GM23248 (cell line): ENCODE data around the gene RAMP1. TPM values are rescaled to one million over a fixed set of nuclear protein-coding genes. Genes with fewer than 3 reads are reported as not detected.

ENCODE experiments used
- DNase-seq: peaks from one replicate; pipeline ENCODE4 v3.0.0-alpha.2; 2015
- H2AFZ ChIP-seq: fragments of 200-600 bp; sonication (generic); 2 replicates; pipeline ENCODE4 v1.6.1; 2016; ENCODE audit warnings: antibody characterized with exemption
- H3F3A ChIP-seq: fragments of 200-600 bp; sonication (generic); 2 replicates; pipeline ENCODE4 v1.6.1; 2016; ENCODE audit warnings: mild to moderate bottlenecking, antibody characterized with exemption, mixed run types; ENCODE audit not compliant: insufficient read depth
- H3K27ac ChIP-seq: fragments of 200-600 bp; sonication (generic); 2 replicates; pipeline ENCODE4 v1.5.1; 2016; ENCODE audit warnings: mild to moderate bottlenecking
- H3K27me3 ChIP-seq: fragments of 200-600 bp; sonication (generic); replicated peaks from 2 replicates; pipeline ENCODE4 v1.6.1; 2016; ENCODE audit warnings: mild to moderate bottlenecking; ENCODE audit not compliant: insufficient read depth
- H3K36me3 ChIP-seq: fragments of 200-600 bp; sonication (generic); 2 replicates; pipeline ENCODE4 v1.6.1; 2016; ENCODE audit warnings: low read depth, mild to moderate bottlenecking
- H3K4me1 ChIP-seq: fragments of 200-600 bp; sonication (generic); 2 replicates; pipeline ENCODE4 v1.6.1; 2016; ENCODE audit warnings: mild to moderate bottlenecking; ENCODE audit not compliant: insufficient read depth
- H3K4me2 ChIP-seq: fragments of 200-600 bp; sonication (generic); one replicate; pipeline ENCODE4 v1.6.1; 2016; ENCODE audit warnings: mild to moderate bottlenecking; ENCODE audit not compliant: unreplicated experiment
- H3K4me3 ChIP-seq: fragments of 200-600 bp; sonication (generic); 2 replicates; pipeline ENCODE4 v1.5.1; 2016; ENCODE audit warnings: mild to moderate bottlenecking
- H3K79me2 ChIP-seq: fragments of 200-600 bp; sonication (generic); 2 replicates; pipeline ENCODE4 v1.6.1; 2016; ENCODE audit warnings: mild to moderate bottlenecking; ENCODE audit not compliant: insufficient read depth
- H3K9ac ChIP-seq: fragments of 200-600 bp; sonication (generic); 2 replicates; pipeline ENCODE4 v1.6.1; 2016; ENCODE audit warnings: mild to moderate bottlenecking
- H3K9me2 ChIP-seq: fragments of 200-600 bp; sonication (generic); 2 replicates; pipeline ENCODE4 v1.6.1; 2016; ENCODE audit warnings: mixed run types, mild to moderate bottlenecking, moderate library complexity; ENCODE audit not compliant: insufficient read depth
- H3K9me3 ChIP-seq: fragments of 200-600 bp; sonication (generic); one replicate; pipeline ENCODE4 v1.6.1; 2017; ENCODE audit warnings: low read depth
- H4K20me1 ChIP-seq: fragments of 200-600 bp; sonication (generic); 2 replicates; pipeline ENCODE4 v1.6.0; 2016; ENCODE audit not compliant: insufficient read depth
- EZH2 ChIP-seq: fragments of 200-600 bp; sonication (generic); IDR thresholded peaks from 2 replicates; pipeline ENCODE4 v1.6.1; 2018; ENCODE audit warnings: antibody characterized with exemption, mild to moderate bottlenecking; ENCODE audit not compliant: insufficient read depth, poor library complexity, severe bottlenecking
- EZH2phosphoT487 ChIP-seq: fragments of 200-600 bp; sonication (generic); IDR thresholded peaks from 2 replicates; pipeline ENCODE4 v1.6.1; 2018; ENCODE audit warnings: antibody characterized with exemption, moderate library complexity, mild to moderate bottlenecking, low read depth; ENCODE audit not compliant: insufficient read depth
- WGBS, 2 experiments: methylation state at CpG; one replicate each; pipeline ENCODE4 v1.1.6; 2015 to 2017; ENCODE audit warnings: low lambda C conversion rate in 2 of 2, low coverage in 1 of 2; ENCODE audit errors: missing lambda C conversion rate in 2 of 2; 5-methylcytosine and 5-hydroxymethylcytosine counted together
- in situ Hi-C: fragments of 300-500 bp; cut with MboI; formaldehyde crosslinking; loops from 2 replicates; pipeline ENCODE4 v1.15.0; 2020
- polyA plus RNA-seq: library from polyadenylated mRNA; unstranded; fragments of >200 nt; fragmentation: Nextera tagmentation; extraction: Ambion mirVana; gene quantifications from 2 replicates; pipeline ENCODE4 v1.2.1, GENCODE V29; 2016
- small RNA-seq: library from RNA; depleted of rRNA; stranded (forward); fragments of <200 nt; gene quantifications from one replicate; pipeline ENCODE3, GENCODE V24; 2014; ENCODE audit warnings: low read depth, low replicate concordance
- total RNA-seq: library from RNA; depleted of rRNA; stranded (reverse); fragments of >200 nt; shearing (Covaris generic); gene quantifications from 2 replicates; pipeline ENCODE4 v1.2.3, GENCODE V29; 2014; rRNA removed

The RAMP1 gene
- total and polyA plus RNA-seq, 2 experiments from 2014 or later, result 4.1 to 11.1 TPM

GRCh38 chr2:237961637-237962036 is 102.2 kb downstream of the RAMP1 start:
- Histone ChIP-seq H3K9me2 (no peaks in the 10 kb centered on the region), H3K79me2 (no peaks in the 10 kb centered on the region), H2AFZ (no peak overlapping the region), H3K4me1 (0 out of 2 replicates have a peak, but pooled peaks cover 5% of the 10 kb centered on the region), H3K36me3 (no peaks in the 10 kb centered on the region), H3F3A (no peaks in the 10 kb centered on the region), H3K9me3 (peaks cover 4% of the 10 kb centered on the region), H3K4me2 (no peak overlapping the region), H4K20me1 (no peaks in the 10 kb centered on the region), H3K4me3 (no peak overlapping the region), H3K27ac (no peak overlapping the region), H3K27me3 (peaks cover 4% of the 10 kb centered on the region; the same call in 1 of the 2 replicates), H3K9ac (no peak overlapping the region)
- 45 to 52% methylated on average over 5 of the region's 5 CpGs for WGBS, 2 experiments
- in situ Hi-C loops, result no loop called here
- no peak for DNase-seq
- TF ChIP-seq EZH2, result no peak
- no peak for TF ChIP-seq EZH2phosphoT487

Small RNA genes lying within 50 kb of the gene (small RNA-seq; reads per million reads assigned to genes)
- not detected for gene RF00157

Other genes with a start within 250 kb of the RAMP1 start
- gene LRRFIP1, start 232.0 kb upstream of the RAMP1 start, total RNA-seq, result 56.8 and 84.4 TPM in 2 replicates
- 149 and 159 TPM in 2 replicates for gene LRRFIP1, start 232.0 kb upstream of the RAMP1 start, polyA plus RNA-seq
- 0.11 and 2.8 TPM in 2 replicates for gene RBM44, start 60.8 kb upstream of the RAMP1 start, total RNA-seq
- not detected in 2 replicates for gene RBM44, start 60.8 kb upstream of the RAMP1 start, polyA plus RNA-seq
- gene UBE2F, start 107.4 kb downstream of the RAMP1 start, total RNA-seq, result 61.5 and 88.7 TPM in 2 replicates
- 121 and 129 TPM in 2 replicates for gene UBE2F, start 107.4 kb downstream of the RAMP1 start, polyA plus RNA-seq
- 12.5 and 14.8 TPM in 2 replicates for gene SCLY, start 201.4 kb downstream of the RAMP1 start, total RNA-seq
- 7.4 and 10.3 TPM in 2 replicates for gene SCLY, start 201.4 kb downstream of the RAMP1 start, polyA plus RNA-seq
- gene ESPNL, start 240.7 kb downstream of the RAMP1 start, total RNA-seq, result 1.4 and 1.5 TPM in 2 replicates
- gene ESPNL, start 240.7 kb downstream of the RAMP1 start, polyA plus RNA-seq, result 0.19 and 0.60 TPM in 2 replicates